Neuronal stem cell (in vitro differentiated cells): ENCODE results near the gene NTRK2.
A peak's percentile ranks its signal among the peaks of the same experiment; 100 is the strongest.

Source experiments
- DNase-seq: peaks from one replicate; pipeline ENCODE4 v3.0.0-alpha.2; 2013; ENCODE audit warnings: low spot score
- H2AFZ ChIP-seq: one replicate; pipeline ENCODE4 v1.6.1; 2013; ENCODE audit warnings: mild to moderate bottlenecking, low read length, inconsistent platforms
- H2AK5ac ChIP-seq: 2 replicates; pipeline ENCODE4 v1.6.1; 2013; ENCODE audit warnings: low read depth, mild to moderate bottlenecking, inconsistent platforms, low read length, moderate library complexity, mixed read lengths
- H2BK120ac ChIP-seq: 2 replicates; pipeline ENCODE4 v1.6.1; 2013; ENCODE audit warnings: low read depth, mild to moderate bottlenecking, inconsistent platforms, low read length, moderate library complexity, mixed read lengths
- H2BK12ac ChIP-seq: one replicate; pipeline ENCODE4 v1.6.1; 2013; ENCODE audit warnings: low read length, inconsistent platforms
- H2BK15ac ChIP-seq: 2 replicates; pipeline ENCODE4 v1.6.1; 2013; ENCODE audit warnings: mild to moderate bottlenecking, low read length, inconsistent platforms, mixed read lengths
- H2BK5ac ChIP-seq: one replicate; pipeline ENCODE4 v1.6.1; 2013; ENCODE audit warnings: inconsistent platforms, mild to moderate bottlenecking, low read length, moderate library complexity
- H3K14ac ChIP-seq: one replicate; pipeline ENCODE4 v1.6.1; 2013; ENCODE audit warnings: low read length, inconsistent platforms
- H3K18ac ChIP-seq: 2 replicates; pipeline ENCODE4 v1.6.1; 2013; ENCODE audit warnings: low read length, inconsistent platforms
- H3K23ac ChIP-seq: 2 replicates; pipeline ENCODE4 v1.6.1; 2013; ENCODE audit warnings: low read depth, mild to moderate bottlenecking, mixed read lengths, low read length, inconsistent platforms; ENCODE audit not compliant: poor library complexity
- H3K27ac ChIP-seq: replicated peaks from 3 replicates; pipeline ENCODE4 v1.5.1; 2013; ENCODE audit warnings: low read length, inconsistent platforms
- H3K27me3 ChIP-seq, 3 experiments: 2 replicates each; pipeline ENCODE4 v1.6.1; 2013; ENCODE audit warnings: low read length in 3 of 3, mild to moderate bottlenecking in 2 of 3, inconsistent platforms in 1 of 3, low read depth in 1 of 3, mixed read lengths in 1 of 3, moderate library complexity in 1 of 3; ENCODE audit not compliant: control insufficient read depth in 3 of 3, insufficient read depth in 3 of 3
- H3K36me3 ChIP-seq, 2 donors: replicated peaks in 1 of 2; 2 replicates each; pipeline ENCODE4 v1.6.1; 2013; ENCODE audit warnings: low read length in 2 of 2; ENCODE audit not compliant: control insufficient read depth in 2 of 2, insufficient read depth in 2 of 2
- H3K4ac ChIP-seq: 2 replicates; pipeline ENCODE4 v1.6.1; 2013; ENCODE audit warnings: inconsistent platforms, mild to moderate bottlenecking, low read length, moderate library complexity
- H3K4me1 ChIP-seq, 2 donors: 1 replicate in 1 of 2; 2 replicates in 1 of 2; pipeline ENCODE4 v1.6.1; 2013; ENCODE audit warnings: low read length in 2 of 2, low read depth in 1 of 2; ENCODE audit not compliant: control insufficient read depth in 2 of 2, insufficient read depth in 1 of 2
- H3K4me2 ChIP-seq: one replicate; pipeline ENCODE4 v1.6.1; 2013; ENCODE audit warnings: mild to moderate bottlenecking, low read length, inconsistent platforms; ENCODE audit not compliant: insufficient read depth, poor library complexity, severe bottlenecking
- H3K4me3 ChIP-seq, 2 donors: 2 replicates each; pipeline ENCODE4 v1.5.1; 2013; ENCODE audit warnings: low read length in 2 of 2, mild to moderate bottlenecking in 2 of 2, inconsistent platforms in 1 of 2, moderate library complexity in 1 of 2
- H3K79me1 ChIP-seq: one replicate; pipeline ENCODE4 v1.6.1; 2013; ENCODE audit warnings: low read depth, mild to moderate bottlenecking, inconsistent platforms, low read length, moderate library complexity
- H3K9ac ChIP-seq: one replicate; pipeline ENCODE4 v1.6.1; 2013; ENCODE audit warnings: mild to moderate bottlenecking, low read depth, low read length, inconsistent platforms; ENCODE audit not compliant: poor library complexity
- H3K9me3 ChIP-seq, 2 donors: replicated peaks in 1 of 2; 2 replicates each; pipeline versions ENCODE3 to v1.6.1; 2013; ENCODE audit warnings: low read length in 2 of 2, mild to moderate bottlenecking in 2 of 2, inconsistent platforms in 1 of 2, low read depth in 1 of 2, mixed read lengths in 1 of 2, moderate library complexity in 1 of 2; ENCODE audit not compliant: control insufficient read depth in 2 of 2, insufficient read depth in 1 of 2
- H4K8ac ChIP-seq: one replicate; pipeline ENCODE4 v1.6.1; 2013; ENCODE audit warnings: low read depth, mild to moderate bottlenecking, inconsistent platforms, low read length, moderate library complexity
- H4K91ac ChIP-seq: one replicate; pipeline ENCODE4 v1.6.1; 2013; ENCODE audit warnings: low read length, low read depth, mild to moderate bottlenecking, inconsistent platforms; ENCODE audit not compliant: poor library complexity
- WGBS, 2 donors: extraction: QIAGEN DNeasy Blood & Tissue Kit; methylation state at CpG; one replicate each; pipeline ENCODE4 v1.1.7; 2013; ENCODE audit warnings: missing lambda C conversion rate in 2 of 2, mixed read lengths in 1 of 2; ENCODE audit not compliant: insufficient read length in 2 of 2, insufficient replicate concordance in 1 of 2; ENCODE audit errors: extremely low coverage in 2 of 2; 5-methylcytosine and 5-hydroxymethylcytosine counted together

Gene NTRK2

GRCh38 chr9:84722388-84722989 is 53.0 kb downstream of the NTRK2 start:
- Histone ChIP-seq H3K36me3 (no peaks in the 10 kb centered on the region), H3K4me2 (no peak overlapping the region), H3K79me1 (peaks cover 1% of the 10 kb centered on the region), H3K18ac (no peak overlapping the region), H2BK12ac (no peak overlapping the region), H2BK120ac (no peak overlapping the region), H3K4ac (no peak overlapping the region), H3K4me3 (no peak overlapping the region), H4K91ac (no peak overlapping the region), H3K4me1 (no peaks in the 10 kb centered on the region), H3K27ac (no peak overlapping the region), H3K9me3 (no peaks in the 10 kb centered on the region), H2AFZ (no peak overlapping the region), H2BK15ac (no peak overlapping the region), H3K9ac (no peak overlapping the region), H4K8ac (no peak overlapping the region), H2BK5ac (no peak overlapping the region), H3K23ac (no peak overlapping the region), H3K14ac (no peak overlapping the region), H2AK5ac (no peak overlapping the region), H3K27me3 (no peaks in the 10 kb centered on the region)
- DNase-seq, result no peak
- WGBS, 2 donors, result no CpG with 5 or more reads among the region's 5 CpGs

GRCh38 chr9:84723426-84723825 is 53.9 kb downstream of the NTRK2 start:
- no peak overlapping the region for H3K9ac ChIP-seq
- H2BK120ac ChIP-seq, result no peak overlapping the region
- H3K14ac ChIP-seq, result no peak overlapping the region
- H3K27me3 ChIP-seq, result no peaks in the 10 kb centered on the region
- H3K27ac ChIP-seq, result no peak overlapping the region
- H3K79me1 ChIP-seq, result peaks cover 1% of the 10 kb centered on the region
- H3K4me2 ChIP-seq, result no peak overlapping the region
- no peaks in the 10 kb centered on the region for H3K36me3 ChIP-seq
- H3K9me3 ChIP-seq, result no peaks in the 10 kb centered on the region
- no peak overlapping the region for H3K18ac ChIP-seq
- no peak overlapping the region for H3K4ac ChIP-seq
- no peak for DNase-seq
- no peak overlapping the region for H3K4me3 ChIP-seq
- no peak overlapping the region for H4K8ac ChIP-seq
- H2AK5ac ChIP-seq, result no peak overlapping the region
- H2AFZ ChIP-seq, result no peak overlapping the region
- no peak overlapping the region for H3K23ac ChIP-seq
- no peaks in the 10 kb centered on the region for H3K4me1 ChIP-seq
- H2BK15ac ChIP-seq, result no peak overlapping the region
- no peak overlapping the region for H4K91ac ChIP-seq
- no peak overlapping the region for H2BK12ac ChIP-seq
- no CpG with 5 or more reads among the region's 3 CpGs for WGBS, 2 donors
- no peak overlapping the region for H2BK5ac ChIP-seq

GRCh38 chr9:84731696-84732095 is 62.2 kb downstream of the NTRK2 start:
- Histone ChIP-seq H2BK120ac (no peak overlapping the region), H3K36me3 (no peaks in the 10 kb centered on the region), H2BK15ac (no peak overlapping the region), H3K18ac (peak overlapping the region; percentile 31), H2AK5ac (no peak overlapping the region), H3K14ac (no peak overlapping the region), H3K79me1 (no peaks in the 10 kb centered on the region), H3K4me2 (no peak overlapping the region), H3K27me3 (no peaks in the 10 kb centered on the region), H3K4ac (no peak overlapping the region), H2BK12ac (no peak overlapping the region), H3K27ac (no peak overlapping the region), H4K8ac (no peak overlapping the region), H3K9ac (no peak overlapping the region), H3K23ac (no peak overlapping the region), H2BK5ac (no peak overlapping the region), H3K9me3 (no peaks in the 10 kb centered on the region), H2AFZ (no peak overlapping the region), H3K4me1 (peaks cover 5 to 7% of the 10 kb centered on the region in 2 donors), H4K91ac (no peak overlapping the region), H3K4me3 (no peak overlapping the region)
- no CpG with 5 or more reads among the region's 7 CpGs for WGBS, 2 donors
- DNase-seq, result no peak

GRCh38 chr9:84736081-84736480 is 66.6 kb downstream of the NTRK2 start:
- H3K27me3 ChIP-seq, result no peaks in the 10 kb centered on the region
- H4K91ac ChIP-seq, result no peak overlapping the region
- DNase-seq, result peak; percentile 17
- H3K79me1 ChIP-seq, result no peaks in the 10 kb centered on the region
- H2BK15ac ChIP-seq, result no peak overlapping the region
- H2BK12ac ChIP-seq, result no peak overlapping the region
- H3K27ac ChIP-seq, result no peak overlapping the region
- no peak overlapping the region for H3K14ac ChIP-seq
- no peak overlapping the region for H3K4me3 ChIP-seq
- H3K23ac ChIP-seq, result no peak overlapping the region
- WGBS, 2 donors, result no CpG with 5 or more reads among the region's 10 CpGs
- H3K18ac ChIP-seq, result no peak overlapping the region
- peaks cover 0 to 4% of the 10 kb centered on the region in 2 donors for H3K9me3 ChIP-seq
- H4K8ac ChIP-seq, result no peak overlapping the region
- H3K4me2 ChIP-seq, result no peak overlapping the region
- no peak overlapping the region for H3K9ac ChIP-seq
- no peak overlapping the region for H2BK5ac ChIP-seq
- peaks cover 5 to 10% of the 10 kb centered on the region in 2 donors for H3K4me1 ChIP-seq
- no peak overlapping the region for H3K4ac ChIP-seq
- H2AFZ ChIP-seq, result peak overlapping the region; percentile 30
- H2BK120ac ChIP-seq, result no peak overlapping the region
- H2AK5ac ChIP-seq, result no peak overlapping the region
- no peaks in the 10 kb centered on the region for H3K36me3 ChIP-seq
